Mesodermal cell (in vitro differentiated cells): ENCODE data around the gene TMEM52B. TPM values are rescaled to one million over a fixed set of nuclear protein-coding genes. Genes with fewer than 3 reads are reported as not detected.

Experiments
- H3K27ac ChIP-seq: 2 replicates; pipeline ENCODE4 v1.7.0; 2013; ENCODE audit warnings: mild to moderate bottlenecking, low read depth, low read length, moderate library complexity; ENCODE audit not compliant: severe bottlenecking
- H3K36me3 ChIP-seq: 2 replicates; pipeline ENCODE4 v1.7.1; 2013; ENCODE audit warnings: mild to moderate bottlenecking, low read length, moderate library complexity; ENCODE audit not compliant: control insufficient read depth, insufficient read depth
- H3K4me1 ChIP-seq: one replicate; pipeline ENCODE4 v1.7.1; 2013; ENCODE audit warnings: mild to moderate bottlenecking, low read length; ENCODE audit not compliant: insufficient read depth, control insufficient read depth, poor library complexity, severe bottlenecking
- H3K4me3 ChIP-seq: 2 replicates; pipeline ENCODE4 v1.7.0; 2013; ENCODE audit warnings: low read length, control low read depth, mild to moderate bottlenecking; ENCODE audit not compliant: insufficient read depth, poor library complexity, severe bottlenecking; ENCODE audit errors: extremely low read depth
- H3K9me3 ChIP-seq: 2 replicates; pipeline ENCODE4 v1.7.1; 2013; ENCODE audit warnings: mild to moderate bottlenecking, low read length, moderate library complexity; ENCODE audit not compliant: control insufficient read depth
- WGBS, 2 experiments: methylation state at CpG; one replicate each; pipeline ENCODE4 v1.1.5; 2013; ENCODE audit warnings: missing lambda C conversion rate in 2 of 2; ENCODE audit not compliant: insufficient coverage in 2 of 2; 5-methylcytosine and 5-hydroxymethylcytosine counted together
- polyA plus RNA-seq, 2 experiments: library from polyadenylated mRNA; stranded (reverse); fragments of 50-300 nt; gene quantifications; one replicate each; pipeline ENCODE4 v1.2.3, GENCODE V29; 2013

The TMEM52B gene
- polyA plus RNA-seq (2013, experiment 1 of 2) = 0.37 TPM
- polyA plus RNA-seq (2013, experiment 2 of 2) = 0.56 TPM

DNA sequence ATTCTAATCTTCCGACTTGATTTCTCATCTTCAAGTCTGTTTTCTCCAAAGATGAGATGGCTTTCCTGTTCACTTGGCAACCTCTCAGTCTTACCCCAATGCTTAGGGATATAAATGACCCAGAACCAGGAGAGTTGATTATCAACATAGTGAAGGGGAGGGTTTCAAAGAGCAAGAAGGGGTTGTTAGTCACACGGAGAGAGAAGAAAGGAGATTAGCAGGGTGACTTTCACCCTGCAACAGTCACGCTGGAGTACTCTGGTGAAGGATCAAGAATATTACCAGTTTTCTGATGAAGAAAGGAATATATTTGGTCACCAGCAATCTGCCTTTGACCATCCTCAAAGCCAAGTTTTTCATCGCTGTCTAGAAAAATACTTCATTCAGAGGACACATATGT lies at the start of gene TMEM52B:
TMEM52B (plus strand) TSS at position 212 of the 400 bp plus-strand sequence. CDS start 543 bp downstream, outside the sequence.
- no peaks in the 10 kb centered on the region for H3K9me3 ChIP-seq
- no peak within 1 kb of the TSS for H3K4me3 ChIP-seq
- WGBS, 2 experiments = 75 to 79% methylated on average over 2 of the region's 4 CpGs
- H3K4me1 ChIP-seq = peaks cover 16% of the 10 kb centered on the region
- no peak within 1 kb of the TSS for H3K27ac ChIP-seq
- H3K36me3 ChIP-seq = no peaks in the 10 kb centered on the region

DNA sequence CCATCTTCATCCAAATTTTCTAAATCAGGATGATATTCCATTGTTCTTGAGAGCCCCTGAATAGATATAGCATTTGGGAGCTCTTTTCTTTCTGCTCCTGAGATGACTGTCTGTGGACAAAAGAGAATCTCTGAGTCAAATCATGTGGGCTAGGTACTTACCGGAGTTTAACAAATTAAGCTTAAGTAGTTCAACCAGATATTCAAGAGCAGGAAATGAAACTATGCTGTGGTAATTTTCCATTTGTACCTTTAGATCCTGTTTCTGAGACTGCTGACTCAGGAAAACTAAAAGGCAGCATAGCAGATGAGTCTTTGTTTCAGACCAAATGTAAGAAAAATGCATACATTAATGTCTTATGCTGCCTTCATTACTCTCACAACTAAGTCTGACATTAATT lies 48.8 kb upstream of the TMEM52B start, which contains the start of gene CLEC7A:
CLEC7A (minus strand) TSS at position 158 of the 400 bp plus-strand sequence; CDS start at position 41, 117 bp downstream.
- no peaks in the 10 kb centered on the region for H3K9me3 ChIP-seq
- peaks cover 4% of the 10 kb centered on the region for H3K4me1 ChIP-seq
- H3K27ac ChIP-seq = no peak within 1 kb of the TSS
- H3K4me3 ChIP-seq = no peak within 1 kb of the TSS
- no peaks in the 10 kb centered on the region for H3K36me3 ChIP-seq
- WGBS, 2 experiments = 83% methylated on average over 1 of the region's 1 CpG; no CpG with 5 or more reads in 1 of the 2 experiments

- no peak overlapping the region for H3K4me3 ChIP-seq
- WGBS, 2 experiments = 67% methylated on average over 1 of the region's 2 CpGs; no CpG with 5 or more reads in 1 of the 2 experiments
These were observed 47.6 kb upstream of the TMEM52B start for GRCh38 chr12:10131111-10131690.

GRCh38 chr12:10132850-10133370 lies 45.9 kb upstream of the TMEM52B start:
- Histone ChIP-seq H3K4me3 (no peak overlapping the region), H3K36me3 (no peaks in the 10 kb centered on the region), H3K4me1 (peaks cover 4% of the 10 kb centered on the region), H3K9me3 (no peaks in the 10 kb centered on the region), H3K27ac (no peak overlapping the region)
- 45 to 57% methylated on average over 2 to 4 of the region's 6 CpGs for WGBS, 2 experiments

More at GRCh38 chr12:10131111-10131690, 47.6 kb upstream of the TMEM52B start:
- H3K36me3 ChIP-seq = no peaks in the 10 kb centered on the region
- no peak overlapping the region for H3K27ac ChIP-seq
- peaks cover 4% of the 10 kb centered on the region for H3K4me1 ChIP-seq
- H3K9me3 ChIP-seq = no peaks in the 10 kb centered on the region

GRCh38 chr12:10135126-10135525 lies 43.7 kb upstream of the TMEM52B start:
- 60% methylated on average over 1 of the region's 4 CpGs; no CpG with 5 or more reads in 1 of the 2 experiments for WGBS, 2 experiments
- no peak overlapping the region for H3K27ac ChIP-seq
- H3K4me1 ChIP-seq = peaks cover 3% of the 10 kb centered on the region
- no peak overlapping the region for H3K4me3 ChIP-seq
- no peaks in the 10 kb centered on the region for H3K36me3 ChIP-seq
- no peaks in the 10 kb centered on the region for H3K9me3 ChIP-seq

GRCh38 chr12:10136637-10137205 lies 42.1 kb upstream of the TMEM52B start:
- H3K4me3 ChIP-seq = no peak overlapping the region
- no peak overlapping the region for H3K27ac ChIP-seq
- H3K9me3 ChIP-seq = no peaks in the 10 kb centered on the region
- H3K36me3 ChIP-seq = no peaks in the 10 kb centered on the region
- H3K4me1 ChIP-seq = no peaks in the 10 kb centered on the region
- 91 to 93% methylated on average over 12 to 13 of the region's 13 CpGs for WGBS, 2 experiments

- WGBS, 2 experiments = 17 to 26% methylated on average over 1 to 2 of the region's 2 CpGs
- no peak overlapping the region for H3K4me3 ChIP-seq
These were observed 38.8 kb upstream of the TMEM52B start for GRCh38 chr12:10140001-10140400.

DNA sequence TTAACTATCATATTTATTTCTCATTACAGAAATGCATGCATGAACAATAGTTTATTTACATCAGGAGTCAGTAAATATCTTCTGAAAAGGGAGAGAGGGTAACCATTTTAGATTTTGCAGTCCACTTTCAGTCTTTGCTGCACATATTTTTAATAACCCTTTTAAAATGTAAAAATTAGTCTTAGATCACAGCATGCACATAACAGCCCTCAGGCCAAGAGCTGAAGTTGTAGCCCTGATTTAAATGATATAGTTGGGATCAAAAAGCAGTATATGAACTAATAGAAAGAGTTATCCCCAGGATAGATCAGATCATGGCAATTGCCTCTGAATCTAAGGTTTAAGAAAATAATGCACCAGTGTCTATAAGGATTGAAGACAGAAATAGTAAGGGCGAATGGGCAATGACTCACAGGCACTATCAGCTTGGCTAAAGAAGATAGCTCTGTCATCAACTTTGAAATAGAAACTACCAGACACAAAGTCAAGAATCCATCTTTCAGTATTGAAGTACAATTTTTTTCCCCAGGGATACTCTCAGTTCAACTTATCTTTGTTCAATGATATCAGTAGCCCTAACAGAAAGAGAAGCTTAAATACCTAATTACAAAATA lies 35.7 kb upstream of the TMEM52B start:
- Histone ChIP-seq H3K36me3 (no peaks in the 10 kb centered on the region), H3K4me1 (peaks cover 11% of the 10 kb centered on the region), H3K9me3 (no peaks in the 10 kb centered on the region), H3K27ac (peak overlapping the region; percentile 43), H3K4me3 (no peak overlapping the region)
- WGBS, 2 experiments = no CpG with 5 or more reads among the region's 1 CpG

More at GRCh38 chr12:10140001-10140400, 38.8 kb upstream of the TMEM52B start:
- no peaks in the 10 kb centered on the region for H3K36me3 ChIP-seq
- no peaks in the 10 kb centered on the region for H3K9me3 ChIP-seq
- H3K27ac ChIP-seq = no peak overlapping the region
- peaks cover 11% of the 10 kb centered on the region for H3K4me1 ChIP-seq

DNA sequence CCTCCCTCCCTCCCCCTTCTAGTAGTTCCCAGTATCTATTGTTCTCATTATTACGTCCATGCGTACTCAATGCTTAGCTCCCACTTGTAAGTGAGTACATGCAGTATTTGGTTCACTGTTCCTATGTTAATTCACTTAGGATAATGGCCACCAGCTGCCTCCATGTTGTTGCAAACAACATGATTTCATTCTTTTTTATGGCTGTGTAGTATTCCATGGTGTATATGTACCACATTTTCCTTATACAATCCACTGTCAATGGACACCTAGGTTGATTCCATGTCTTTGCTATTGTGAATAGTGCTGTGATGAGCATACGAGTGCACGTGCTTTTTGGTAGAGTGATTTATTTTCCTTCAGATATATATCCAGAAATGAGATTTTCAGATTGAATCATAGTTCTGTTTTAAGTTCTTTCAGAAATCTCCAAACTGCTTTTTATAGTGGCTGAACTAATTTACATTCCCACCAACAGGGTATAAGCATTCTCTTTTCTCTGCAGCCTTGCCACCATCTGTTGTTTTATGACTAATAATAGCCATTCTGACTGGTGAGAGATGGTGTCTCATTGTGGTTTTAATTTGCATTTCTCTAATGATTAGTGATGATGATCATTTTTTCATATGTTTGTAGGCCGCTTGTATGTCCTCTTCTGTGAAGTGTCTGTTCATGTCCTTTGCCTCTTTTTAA lies 31.0 kb upstream of the TMEM52B start:
- no peak overlapping the region for H3K27ac ChIP-seq
- H3K4me1 ChIP-seq = peaks cover 11% of the 10 kb centered on the region
- no peak overlapping the region for H3K4me3 ChIP-seq
- WGBS, 2 experiments = 97 to 100% methylated on average over 1 to 3 of the region's 5 CpGs
- H3K9me3 ChIP-seq = no peaks in the 10 kb centered on the region
- H3K36me3 ChIP-seq = no peaks in the 10 kb centered on the region

GRCh38 chr12:10151621-10152020 lies 27.2 kb upstream of the TMEM52B start:
- Histone ChIP-seq H3K36me3 (no peaks in the 10 kb centered on the region), H3K27ac (no peak overlapping the region), H3K9me3 (no peaks in the 10 kb centered on the region), H3K4me1 (peaks cover 4% of the 10 kb centered on the region), H3K4me3 (no peak overlapping the region)
- WGBS, 2 experiments = no CpG with 5 or more reads among the region's 2 CpGs
